Neural progenitor cell (in vitro differentiated cells): ENCODE results near the gene BCAS4.

Experiments
- CTCF ChIP-seq: fragments of 200-600 bp; sonication (generic); IDR thresholded peaks from 2 replicates; pipeline ENCODE4 v1.5.1; 2017; ENCODE audit warnings: antibody characterized with exemption, mild to moderate bottlenecking
- EZH2 ChIP-seq: fragments of 200-600 bp; sonication (generic); IDR thresholded peaks from 2 replicates; pipeline ENCODE4 v1.6.1; 2017; ENCODE audit warnings: antibody characterized with exemption, mild to moderate bottlenecking, moderate library complexity

- TF ChIP-seq CTCF (no peak), EZH2 (no peak)
These were observed 24.5 kb downstream of the BCAS4 start for GRCh38 chr20:50819349-50819748.
